ENCODE measurements around the gene GRIK2. TPM values are rescaled to one million over a fixed set of nuclear protein-coding genes. Genes with fewer than 3 reads are reported as not detected.

Gene GRIK2
- total RNA-seq, 5 donors from 2014 or later (not counting 1 experiment from before 2014, with no cell fraction given), result 0.15 to 0.19 TPM; not detected in 3

DNA sequence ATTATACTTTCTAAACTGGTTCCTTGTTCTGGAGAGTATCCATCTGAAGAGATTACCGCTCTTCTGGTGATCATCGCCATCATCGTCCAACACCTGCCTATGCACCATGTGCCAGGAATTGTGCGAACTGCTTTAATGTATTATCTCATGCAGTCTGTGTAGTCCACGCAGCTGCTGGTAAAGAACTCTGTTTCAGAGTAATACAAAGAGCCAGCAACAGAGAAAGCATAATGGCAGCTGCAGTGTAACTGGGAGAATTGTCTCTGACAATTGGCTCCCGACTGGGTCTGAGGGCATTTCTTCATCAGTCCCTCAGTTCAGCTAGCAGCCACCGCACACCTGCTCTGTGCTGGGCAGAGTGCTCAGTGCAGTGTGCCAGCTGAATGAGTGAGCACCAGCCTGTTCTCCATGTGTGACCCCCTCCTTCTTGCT lies 383.4 kb downstream of the GRIK2 start:
- Histone ChIP-seq H3K27me3 (replicated peaks in 1 of 2; ENCODE audit: control insufficient read depth in 2 of 2, extremely low read depth in 1 of 2, insufficient read depth in 2 of 2, low read length in 1 of 2) (no peaks in the 10 kb centered on the region), H3K4me1 (ENCODE audit: control insufficient read depth in 1 of 2, extremely low read depth in 1 of 2, insufficient read depth in 2 of 2, low read length in 2 of 2) (no peaks in the 10 kb centered on the region), H3K36me3 (ENCODE audit: control insufficient read depth in 2 of 2, extremely low read depth in 1 of 2, insufficient read depth in 1 of 2, low read length in 1 of 2) (no peaks in the 10 kb centered on the region), H3K27ac (ENCODE audit: low read length) (no peak overlapping the region), H3K4me3 (ENCODE audit: control insufficient read depth in 1 of 2, extremely low read depth in 1 of 2, low read length in 1 of 2) (no peak overlapping the region), H3K9me3 (no peaks in the 10 kb centered on the region)
- H3K27ac Mint-ChIP-seq, result no peak overlapping the region
- 87% methylated on average over 7 of the region's 7 CpGs for WGBS (ENCODE audit: insufficient coverage)
- no peak for DNase-seq
- H3K4me1 Mint-ChIP-seq, result no peaks in the 10 kb centered on the region
- ChIA-PET POLR2A (no interaction called here), CTCF (no interaction called here)
- ATAC-seq (replicated peaks in 1 of 4), result no peak
- no peaks in the 10 kb centered on the region for H3K27me3 Mint-ChIP-seq
- no peak overlapping the region for H3K4me3 Mint-ChIP-seq
- no peaks in the 10 kb centered on the region for H3K36me3 Mint-ChIP-seq
- peaks cover 3 to 7% (median 4%) of the 10 kb centered on the region in 3 donors for H3K9me3 Mint-ChIP-seq

- POLR2A ChIA-PET, result no interaction called here
- 83% methylated on average over 1 of the region's 2 CpGs for WGBS (ENCODE audit: insufficient coverage)
- ATAC-seq (replicated peaks in 1 of 4), result no peak
Observed at GRCh38 chr6:101777646-101778045, 384.1 kb downstream of the GRIK2 start.

DNA sequence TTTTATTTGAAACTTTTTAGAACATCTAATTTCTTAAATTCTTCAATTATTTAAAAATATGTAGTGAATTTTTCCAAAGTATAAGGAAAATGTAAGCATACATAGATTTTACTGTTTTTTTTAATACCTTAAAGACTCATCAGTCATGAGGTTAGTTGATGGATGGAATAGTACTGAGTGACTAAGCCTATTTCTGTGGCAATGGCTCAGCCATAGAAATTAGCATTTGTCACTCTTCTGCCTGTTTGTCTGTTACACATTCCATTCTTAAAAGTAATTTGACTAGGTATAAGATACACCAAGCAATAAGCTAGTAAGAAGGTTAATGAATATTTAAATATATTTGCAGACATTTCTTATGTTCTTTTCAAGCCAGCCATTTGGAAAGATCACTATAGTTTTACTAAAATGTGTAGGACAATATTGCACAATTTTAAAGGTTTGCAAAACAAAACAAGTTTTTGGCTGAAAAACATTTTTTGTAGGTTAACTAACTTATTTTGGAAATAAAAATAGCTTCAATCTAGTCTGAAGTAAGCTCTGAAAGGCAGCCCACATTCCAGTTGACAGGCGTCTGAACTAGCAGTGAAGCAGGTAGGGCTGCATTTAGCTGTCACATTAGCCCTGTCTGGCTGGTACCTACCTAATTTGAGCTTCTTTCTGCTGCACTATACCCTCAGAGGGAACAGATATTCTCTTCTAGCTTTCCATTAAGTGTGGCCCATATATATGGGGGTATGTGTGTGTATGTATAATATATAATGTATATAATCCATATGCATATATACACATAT lies 385.7 kb downstream of the GRIK2 start:
- ChIA-PET CTCF (no interaction called here), POLR2A (no interaction called here)
- Mint-ChIP-seq H3K27ac (no peak overlapping the region), H3K4me3 (no peak overlapping the region), H3K4me1 (no peaks in the 10 kb centered on the region), H3K36me3 (no peaks in the 10 kb centered on the region), H3K27me3 (no peaks in the 10 kb centered on the region), H3K9me3 (peaks cover 2 to 10% (median 3%) of the 10 kb centered on the region in 3 donors)
- no peaks in the 10 kb centered on the region for H3K9me3 ChIP-seq
- DNase-seq, result no peak
- no peak overlapping the region for H3K4me3 ChIP-seq (ENCODE audit: control insufficient read depth in 1 of 2, extremely low read depth in 1 of 2, low read length in 1 of 2)
- no peak for ATAC-seq (replicated peaks in 1 of 4)
- H3K36me3 ChIP-seq (ENCODE audit: control insufficient read depth in 2 of 2, extremely low read depth in 1 of 2, insufficient read depth in 1 of 2, low read length in 1 of 2), result no peaks in the 10 kb centered on the region
- H3K27me3 ChIP-seq (replicated peaks in 1 of 2; ENCODE audit: control insufficient read depth in 2 of 2, extremely low read depth in 1 of 2, insufficient read depth in 2 of 2, low read length in 1 of 2), result no peaks in the 10 kb centered on the region
- 83% methylated on average over 1 of the region's 1 CpG for WGBS (ENCODE audit: insufficient coverage)
- no peaks in the 10 kb centered on the region for H3K4me1 ChIP-seq (ENCODE audit: control insufficient read depth in 1 of 2, extremely low read depth in 1 of 2, insufficient read depth in 2 of 2, low read length in 2 of 2)
- no peak overlapping the region for H3K27ac ChIP-seq (ENCODE audit: low read length)

More at GRCh38 chr6:101777646-101778045, 384.1 kb downstream of the GRIK2 start:
- no peaks in the 10 kb centered on the region for H3K27me3 ChIP-seq (replicated peaks in 1 of 2; ENCODE audit: control insufficient read depth in 2 of 2, extremely low read depth in 1 of 2, insufficient read depth in 2 of 2, low read length in 1 of 2)
- no peak overlapping the region for H3K27ac ChIP-seq (ENCODE audit: low read length)
- no peak for DNase-seq
- peaks cover 0 to 2% (median 0%) of the 10 kb centered on the region in 3 donors for H3K9me3 Mint-ChIP-seq
- CTCF ChIA-PET, result no interaction called here
- H3K4me3 ChIP-seq (ENCODE audit: control insufficient read depth in 1 of 2, extremely low read depth in 1 of 2, low read length in 1 of 2), result no peak overlapping the region
- no peaks in the 10 kb centered on the region for H3K4me1 Mint-ChIP-seq
- no peaks in the 10 kb centered on the region for H3K36me3 ChIP-seq (ENCODE audit: control insufficient read depth in 2 of 2, extremely low read depth in 1 of 2, insufficient read depth in 1 of 2, low read length in 1 of 2)
- no peaks in the 10 kb centered on the region for H3K9me3 ChIP-seq
- H3K4me3 Mint-ChIP-seq, result no peak overlapping the region
- no peaks in the 10 kb centered on the region for H3K36me3 Mint-ChIP-seq
- H3K27ac Mint-ChIP-seq, result no peak overlapping the region
- no peaks in the 10 kb centered on the region for H3K27me3 Mint-ChIP-seq
- no peaks in the 10 kb centered on the region for H3K4me1 ChIP-seq (ENCODE audit: control insufficient read depth in 1 of 2, extremely low read depth in 1 of 2, insufficient read depth in 2 of 2, low read length in 2 of 2)

GRCh38 chr6:101783287-101783686 lies 389.8 kb downstream of the GRIK2 start:
- no peak overlapping the region for H3K27ac ChIP-seq (ENCODE audit: low read length)
- H3K4me3 Mint-ChIP-seq, result no peak overlapping the region
- no peaks in the 10 kb centered on the region for H3K36me3 Mint-ChIP-seq
- H3K27me3 Mint-ChIP-seq, result no peaks in the 10 kb centered on the region
- H3K9me3 ChIP-seq, result no peaks in the 10 kb centered on the region
- H3K36me3 ChIP-seq (ENCODE audit: control insufficient read depth in 2 of 2, extremely low read depth in 1 of 2, insufficient read depth in 1 of 2, low read length in 1 of 2), result no peaks in the 10 kb centered on the region
- no peak overlapping the region for H3K27ac Mint-ChIP-seq
- ATAC-seq (replicated peaks in 1 of 4) (no peak), DNase-seq (no peak)
- peaks cover 2 to 16% (median 14%) of the 10 kb centered on the region in 3 donors for H3K9me3 Mint-ChIP-seq
- H3K4me1 Mint-ChIP-seq, result no peaks in the 10 kb centered on the region
- CTCF ChIA-PET, result no interaction called here
- WGBS (ENCODE audit: insufficient coverage), result no CpG with 5 or more reads among the region's 1 CpG
- no peaks in the 10 kb centered on the region for H3K27me3 ChIP-seq (replicated peaks in 1 of 2; ENCODE audit: control insufficient read depth in 2 of 2, extremely low read depth in 1 of 2, insufficient read depth in 2 of 2, low read length in 1 of 2)
- POLR2A ChIA-PET, result no interaction called here
- no peaks in the 10 kb centered on the region for H3K4me1 ChIP-seq (ENCODE audit: control insufficient read depth in 1 of 2, extremely low read depth in 1 of 2, insufficient read depth in 2 of 2, low read length in 2 of 2)
- no peak overlapping the region for H3K4me3 ChIP-seq (ENCODE audit: control insufficient read depth in 1 of 2, extremely low read depth in 1 of 2, low read length in 1 of 2)

DNA sequence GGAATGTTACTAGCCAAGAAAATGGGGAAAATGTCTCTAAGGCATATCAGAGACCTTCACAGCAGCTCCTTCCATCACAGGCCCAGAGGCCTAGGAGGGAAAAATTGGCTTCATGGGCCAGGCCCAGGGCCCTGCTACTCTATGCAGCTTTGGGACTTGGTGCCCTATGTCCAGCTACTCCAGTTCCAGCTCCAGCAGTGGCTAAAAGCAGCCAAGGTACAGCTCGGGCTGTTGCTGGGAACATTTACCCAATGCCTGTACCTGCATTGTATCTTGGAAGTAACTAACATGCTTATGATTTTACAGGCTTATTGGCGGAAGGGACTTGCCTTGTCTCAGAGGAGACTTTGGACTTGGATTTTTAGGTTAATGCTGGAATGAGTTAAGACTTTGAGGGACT lies 390.6 kb downstream of the GRIK2 start:
- H3K4me3 Mint-ChIP-seq, result no peak overlapping the region
- H3K27me3 Mint-ChIP-seq, result no peaks in the 10 kb centered on the region
- H3K36me3 Mint-ChIP-seq, result no peaks in the 10 kb centered on the region

GRCh38 chr6:101799531-101799930 lies 406.0 kb downstream of the GRIK2 start:
- H3K9me3 ChIP-seq, result no peaks in the 10 kb centered on the region
- Mint-ChIP-seq H3K27me3 (no peaks in the 10 kb centered on the region), H3K4me1 (no peaks in the 10 kb centered on the region), H3K9me3 (peaks cover 4 to 11% (median 5%) of the 10 kb centered on the region in 3 donors), H3K27ac (no peak overlapping the region), H3K36me3 (no peaks in the 10 kb centered on the region), H3K4me3 (no peak overlapping the region)
- ATAC-seq (replicated peaks in 1 of 4), result no peak
- CTCF ChIA-PET, result no interaction called here
- no peak overlapping the region for H3K4me3 ChIP-seq (ENCODE audit: control insufficient read depth in 1 of 2, extremely low read depth in 1 of 2, low read length in 1 of 2)
- H3K4me1 ChIP-seq (ENCODE audit: control insufficient read depth in 1 of 2, extremely low read depth in 1 of 2, insufficient read depth in 2 of 2, low read length in 2 of 2), result no peaks in the 10 kb centered on the region
- no peaks in the 10 kb centered on the region for H3K27me3 ChIP-seq (replicated peaks in 1 of 2; ENCODE audit: control insufficient read depth in 2 of 2, extremely low read depth in 1 of 2, insufficient read depth in 2 of 2, low read length in 1 of 2)
- no CpG with 5 or more reads among the region's 5 CpGs for WGBS (ENCODE audit: insufficient coverage)
- POLR2A ChIA-PET, result no interaction called here
- no peak for DNase-seq
- H3K27ac ChIP-seq (ENCODE audit: low read length), result no peak overlapping the region
- H3K36me3 ChIP-seq (ENCODE audit: control insufficient read depth in 2 of 2, extremely low read depth in 1 of 2, insufficient read depth in 1 of 2, low read length in 1 of 2), result no peaks in the 10 kb centered on the region

More for the DNA sequence above, 390.6 kb downstream of the GRIK2 start:
- ATAC-seq (replicated peaks in 1 of 4), result no peak
- Mint-ChIP-seq H3K27ac (no peak overlapping the region), H3K9me3 (peaks cover 2 to 16% (median 14%) of the 10 kb centered on the region in 3 donors), H3K4me1 (no peaks in the 10 kb centered on the region)
- H3K4me3 ChIP-seq (ENCODE audit: control insufficient read depth in 1 of 2, extremely low read depth in 1 of 2, low read length in 1 of 2), result no peak overlapping the region
- H3K27ac ChIP-seq (ENCODE audit: low read length), result no peak overlapping the region
- DNase-seq, result no peak
- H3K9me3 ChIP-seq, result no peaks in the 10 kb centered on the region
- H3K4me1 ChIP-seq (ENCODE audit: control insufficient read depth in 1 of 2, extremely low read depth in 1 of 2, insufficient read depth in 2 of 2, low read length in 2 of 2), result no peaks in the 10 kb centered on the region
- H3K27me3 ChIP-seq (replicated peaks in 1 of 2; ENCODE audit: control insufficient read depth in 2 of 2, extremely low read depth in 1 of 2, insufficient read depth in 2 of 2, low read length in 1 of 2), result no peaks in the 10 kb centered on the region
- 85% methylated on average over 2 of the region's 2 CpGs for WGBS (ENCODE audit: insufficient coverage)
- H3K36me3 ChIP-seq (ENCODE audit: control insufficient read depth in 2 of 2, extremely low read depth in 1 of 2, insufficient read depth in 1 of 2, low read length in 1 of 2), result no peaks in the 10 kb centered on the region
- POLR2A ChIA-PET, result no interaction called here
- CTCF ChIA-PET, result no interaction called here
